GM12892 (cell line): ENCODE data around the gene PLPPR3.

Experiments
- DNase-seq: peaks from one replicate; pipeline ENCODE4 v3.0.0; 2011; ENCODE audit not compliant: insufficient read length
- FAIRE-seq: peaks from 2 replicates; lab custom pipeline; 2011; peaks lifted over from hg19 to GRCh38; lab: Jason Lieb, UNC
- POLR2A ChIP-seq: IDR thresholded peaks from 2 replicates; pipeline ENCODE4 v1.6.1; 2011; ENCODE audit warnings: low read depth, low read length, control low read depth
- POLR2AphosphoS5 ChIP-seq: IDR thresholded peaks from 2 replicates; pipeline ENCODE4 v1.6.1; 2011; ENCODE audit warnings: low read depth, low read length, control low read depth
- TAF1 ChIP-seq: IDR thresholded peaks from 2 replicates; pipeline ENCODE4 v1.6.1; 2011; ENCODE audit warnings: low read depth, mild to moderate bottlenecking, control low read depth, low read length, borderline replicate concordance

The PLPPR3 gene

GRCh38 chr19:787536-787935 lies 34.2 kb downstream of the PLPPR3 start:
- TF ChIP-seq TAF1 (no peak), POLR2AphosphoS5 (no peak), POLR2A (no peak)
- no peak for FAIRE-seq

GRCh38 chr19:784541-784940 lies 37.2 kb downstream of the PLPPR3 start:
- no peak for FAIRE-seq
- no peak for TF ChIP-seq TAF1
- TF ChIP-seq POLR2AphosphoS5, result no peak
- TF ChIP-seq POLR2A, result no peak
- no peak for DNase-seq

More at GRCh38 chr19:787536-787935, 34.2 kb downstream of the PLPPR3 start:
- DNase-seq, result no peak

GRCh38 chr19:782878-783668 lies 38.7 kb downstream of the PLPPR3 start:
- TF ChIP-seq POLR2AphosphoS5 (no peak), POLR2A (no peak), TAF1 (no peak)
- FAIRE-seq (no peak), DNase-seq (no peak)

- FAIRE-seq (no peak), DNase-seq (no peak)
- TF ChIP-seq POLR2A (no peak), POLR2AphosphoS5 (no peak), TAF1 (no peak)
These were observed 39.4 kb downstream of the PLPPR3 start for GRCh38 chr19:782185-782877.

- no peak for TF ChIP-seq POLR2AphosphoS5
- DNase-seq, result no peak
- no peak for FAIRE-seq
These were observed 40.0 kb downstream of the PLPPR3 start for GRCh38 chr19:781800-782184.

GRCh38 chr19:780935-781334 lies 40.8 kb downstream of the PLPPR3 start:
- no peak for DNase-seq
- TF ChIP-seq TAF1 (no peak), POLR2A (no peak), POLR2AphosphoS5 (no peak)
- no peak for FAIRE-seq

GRCh38 chr19:778910-779653 lies 42.7 kb downstream of the PLPPR3 start:
- FAIRE-seq (no peak), DNase-seq (no peak)
- TF ChIP-seq POLR2AphosphoS5 (no peak), POLR2A (no peak), TAF1 (no peak)

- TF ChIP-seq POLR2A, result no peak
- TF ChIP-seq POLR2AphosphoS5, result no peak
- no peak for TF ChIP-seq TAF1
- DNase-seq (no peak), FAIRE-seq (no peak)
These were observed 45.2 kb downstream of the PLPPR3 start for GRCh38 chr19:776549-776948.

- DNase-seq (no peak), FAIRE-seq (no peak)
- TF ChIP-seq POLR2A, result no peak
- no peak for TF ChIP-seq TAF1
- no peak for TF ChIP-seq POLR2AphosphoS5
These were observed 48.9 kb downstream of the PLPPR3 start for GRCh38 chr19:772730-773436.

GRCh38 chr19:772063-772462 lies 49.7 kb downstream of the PLPPR3 start:
- no peak for FAIRE-seq
- TF ChIP-seq POLR2A (no peak), POLR2AphosphoS5 (no peak)

GRCh38 chr19:771332-771785 lies 50.4 kb downstream of the PLPPR3 start:
- TF ChIP-seq TAF1 (no peak), POLR2AphosphoS5 (no peak), POLR2A (no peak)
- FAIRE-seq, result no peak
- peak; percentile 57 for DNase-seq

More at GRCh38 chr19:772063-772462, 49.7 kb downstream of the PLPPR3 start:
- no peak for DNase-seq
